HCT116 (cell line): ENCODE measurements around the gene SLC30A9. TPM values are rescaled to one million over a fixed set of nuclear protein-coding genes. Genes with fewer than 3 reads are reported as not detected.

ENCODE experiments used
- ATAC-seq: fragments of 200-7000 bp; cut with Tn5 transposase; 2 replicates; pipeline ENCODE4 v1.9.1; 2020; ENCODE audit warnings: mild to moderate bottlenecking, moderate library complexity
- BruUV-seq: library from RNA; stranded (reverse); fragments of 400-500 nt; replicated peaks from 2 replicates; lab custom pipeline; 2021; lab: Mats Ljungman, UMichigan
- CTCF ChIA-PET: fragments of 300-600 bp; sonication (Branson Sonifier 250); formaldehyde crosslinking; loops from one replicate; lab custom pipeline; 2021; ENCODE audit warnings: antibody characterized with exemption; lab: Charles Lee
- POLR2A ChIA-PET: fragments of 300-600, 350-600 bp; sonication (Branson Sonifier 250); formaldehyde crosslinking; loops from one replicate; lab custom pipeline; 2021; ENCODE audit warnings: antibody characterized with exemption; lab: Charles Lee
- RAD21 ChIA-PET, 2 experiments: fragments of 300-600 bp; sonication (Branson Sonifier 250); formaldehyde crosslinking; loops; one replicate each; lab custom pipeline; 2023; ENCODE audit warnings: low total read pairs in 2 of 2; ENCODE audit not compliant: uncharacterized antibody in 2 of 2, unreplicated experiment in 2 of 2, low non-redundant PET in 1 of 2; lab: Charles Lee
- DNase-seq: peaks from one replicate; pipeline ENCODE4 v3.0.0-alpha.2; 2010; ENCODE audit warnings: low read depth, low spot score
- H2AFZ ChIP-seq: fragments of 200-600 bp; shearing (Covaris generic), sonication (generic); 2 replicates; pipeline ENCODE4 v1.6.1; 2017; ENCODE audit warnings: low read depth, mixed run types, mixed read lengths, antibody characterized with exemption, low read length; ENCODE audit not compliant: poor library complexity, severe bottlenecking
- H3K27ac ChIP-seq: 2 replicates; pipeline ENCODE4 v1.5.1; 2012; ENCODE audit warnings: low read depth, low read length
- H3K27me3 ChIP-seq: fragments of 200-600 bp; sonication (generic); 2 replicates; pipeline ENCODE4 v1.6.1; 2016; ENCODE audit warnings: mixed run types, low read length, mixed read lengths; ENCODE audit not compliant: insufficient read depth
- H3K36me3 ChIP-seq, 2 experiments: fragments of 200-500 bp in 1 of 2; fragments of 200-600 bp in 1 of 2; sonication (Bioruptor generic) in 1 of 2; sonication (generic) in 1 of 2; 2 replicates each; pipeline versions ENCODE4 v1.5.1 to v1.6.1; 2014 to 2016; ENCODE audit warnings: low read length in 2 of 2, inconsistent platforms in 1 of 2, mixed read lengths in 1 of 2, mixed run types in 1 of 2; ENCODE audit not compliant: insufficient read depth in 2 of 2, control insufficient read depth in 1 of 2
- H3K4me1 ChIP-seq, 2 experiments: fragments of 200-600 bp in 1 of 2; sonication (generic) in 1 of 2; 2 replicates each; pipeline versions ENCODE4 v1.5.1 to v1.6.1; 2012 to 2017; ENCODE audit warnings: low read length in 2 of 2, inconsistent platforms in 1 of 2, mild to moderate bottlenecking in 1 of 2, mixed read lengths in 1 of 2, mixed run types in 1 of 2, moderate library complexity in 1 of 2; ENCODE audit not compliant: insufficient read depth in 2 of 2, control insufficient read depth in 1 of 2
- H3K4me2 ChIP-seq: fragments of 200-600 bp; sonication (generic); 2 replicates; pipeline ENCODE4 v1.6.1; 2017; ENCODE audit warnings: mixed run types, low read length, mixed read lengths
- H3K4me3 ChIP-seq, 2 experiments: fragments of 200-600 bp in 1 of 2; sonication (generic) in 1 of 2; replicated peaks in 1 of 2; 2 replicates each; pipeline ENCODE4 v1.5.1; 2011 to 2016; ENCODE audit warnings: low read length in 2 of 2, control low read depth in 1 of 2, low read depth in 1 of 2, mild to moderate bottlenecking in 1 of 2, mixed read lengths in 1 of 2, mixed run types in 1 of 2
- H3K79me2 ChIP-seq: fragments of 200-600 bp; sonication (generic); 2 replicates; pipeline ENCODE4 v1.6.1; 2017; ENCODE audit warnings: mild to moderate bottlenecking, mixed run types, low read length, moderate library complexity, mixed read lengths; ENCODE audit not compliant: insufficient read depth
- H3K9ac ChIP-seq: fragments of 200-600 bp; sonication (generic); 2 replicates; pipeline ENCODE4 v1.6.1; 2016; ENCODE audit warnings: low read length, mixed read lengths
- H3K9me2 ChIP-seq: fragments of 200-600 bp; sonication (generic), shearing (Covaris generic); 2 replicates; pipeline ENCODE4 v1.6.1; 2017; ENCODE audit warnings: mixed run types, mild to moderate bottlenecking, moderate library complexity; ENCODE audit not compliant: insufficient read depth
- H3K9me3 ChIP-seq, 2 experiments: fragments of 200-500 bp in 1 of 2; fragments of 200-600 bp in 1 of 2; sonication (Bioruptor generic) in 1 of 2; sonication (generic) in 1 of 2; 2 replicates each; pipeline ENCODE4 v1.6.1; 2014 to 2017; ENCODE audit warnings: low read length in 2 of 2, mixed read lengths in 2 of 2, inconsistent platforms in 1 of 2, low read depth in 1 of 2, mild to moderate bottlenecking in 1 of 2, mixed run types in 1 of 2, moderate library complexity in 1 of 2; ENCODE audit not compliant: control insufficient read depth in 1 of 2, insufficient read depth in 1 of 2
- H4K20me1 ChIP-seq: fragments of 200-600 bp; sonication (generic), shearing (Covaris generic); 2 replicates; pipeline ENCODE4 v1.6.1; 2017; ENCODE audit warnings: mixed run types, mild to moderate bottlenecking, moderate library complexity; ENCODE audit not compliant: insufficient read depth
- CEBPB ChIP-seq: IDR thresholded peaks from 2 replicates; pipeline ENCODE4 v1.6.1; 2012; ENCODE audit warnings: low read depth
- EZH2phosphoT487 ChIP-seq: fragments of 200-600 bp; IDR thresholded peaks from 2 replicates; pipeline ENCODE4 v1.6.1; 2018; ENCODE audit warnings: antibody characterized with exemption, borderline replicate concordance
- FOSL1 ChIP-seq: IDR thresholded peaks from 2 replicates; pipeline ENCODE4 v1.6.1; 2012; ENCODE audit warnings: low read depth
- POLR2A ChIP-seq: IDR thresholded peaks from 2 replicates; pipeline ENCODE4 v1.7.0; 2011; ENCODE audit warnings: borderline replicate concordance; ENCODE audit not compliant: insufficient read depth, insufficient read length; ENCODE audit errors: extremely low read depth
- POLR2AphosphoS5 ChIP-seq: IDR thresholded peaks from 2 replicates; pipeline ENCODE4 v1.6.1; 2011; ENCODE audit warnings: mild to moderate bottlenecking, low read depth, low read length, moderate library complexity
- RAD21 ChIP-seq: IDR thresholded peaks from 2 replicates; pipeline ENCODE4 v1.6.1; 2012; ENCODE audit warnings: low read depth, mild to moderate bottlenecking
- SRF ChIP-seq: IDR thresholded peaks from 2 replicates; pipeline ENCODE4 v1.6.1; 2012; ENCODE audit warnings: low read depth
- TCF7L2 ChIP-seq: IDR thresholded peaks from 2 replicates; pipeline ENCODE4 v1.7.0; 2011; ENCODE audit warnings: borderline replicate concordance, inconsistent platforms; ENCODE audit not compliant: insufficient read depth, insufficient read length; ENCODE audit errors: extremely low read depth
- YY1 ChIP-seq: IDR thresholded peaks from 2 replicates; pipeline ENCODE4 v1.6.1; 2011; ENCODE audit warnings: low read length, low read depth, moderate library complexity, mild to moderate bottlenecking; ENCODE audit not compliant: insufficient replicate concordance; ENCODE audit errors: extremely low read depth
- ZFX ChIP-seq: fragments of 450-650 bp; IDR thresholded peaks from 2 replicates; pipeline ENCODE4 v1.6.1; 2017
- ZNF274 ChIP-seq: fragments of 200-500 bp; sonication (Bioruptor generic); IDR thresholded peaks from 2 replicates; pipeline ENCODE4 v1.6.1; 2014; ENCODE audit warnings: mild to moderate bottlenecking, low read depth, low read length, inconsistent platforms
- intact Hi-C: fragments of 100-400 bp; cut with micrococcal nuclease; formaldehyde crosslinking; loops from 2 replicates; pipeline ENCODE4 v1.10.0; 2022
- total RNA-seq: library from RNA; stranded (reverse); gene quantifications from one replicate; pipeline ENCODE4 v1.2.1, GENCODE V29; 2021; ENCODE audit not compliant: unreplicated experiment
- TF ChIP-seq, protein P1 (sequence below): IDR thresholded peaks from 2 replicates; pipeline ENCODE4 v1.6.1; 2012
- TF ChIP-seq, protein P2 (sequence below), 3 experiments: fragments of 200-600 bp in 1 of 3; sonication (generic) in 1 of 3; IDR thresholded peaks in 2 of 3; conservative IDR thresholded peaks in 1 of 3; 2 replicates each; pipeline ENCODE4 v1.5.1; 2012 to 2017; ENCODE audit warnings: low read depth in 2 of 3, low read length in 2 of 3, antibody characterized with exemption in 1 of 3, borderline replicate concordance in 1 of 3, control low read depth in 1 of 3, mild to moderate bottlenecking in 1 of 3, mixed read lengths in 1 of 3, mixed run types in 1 of 3, moderate library complexity in 1 of 3; ENCODE audit not compliant: insufficient read depth in 1 of 3
- TF ChIP-seq, protein P3 (sequence below): IDR thresholded peaks from 2 replicates; pipeline ENCODE4 v1.6.1; 2012; ENCODE audit warnings: low read depth
- TF ChIP-seq, protein P4 (sequence below): IDR thresholded peaks from 2 replicates; pipeline ENCODE4 v1.6.1; 2011; ENCODE audit warnings: mild to moderate bottlenecking, low read length, moderate library complexity; ENCODE audit not compliant: insufficient replicate concordance; ENCODE audit errors: extremely low read depth

SLC30A9 gene
- total RNA-seq, 1 experiment from 2014 or later, result 67.4 TPM

DNA sequence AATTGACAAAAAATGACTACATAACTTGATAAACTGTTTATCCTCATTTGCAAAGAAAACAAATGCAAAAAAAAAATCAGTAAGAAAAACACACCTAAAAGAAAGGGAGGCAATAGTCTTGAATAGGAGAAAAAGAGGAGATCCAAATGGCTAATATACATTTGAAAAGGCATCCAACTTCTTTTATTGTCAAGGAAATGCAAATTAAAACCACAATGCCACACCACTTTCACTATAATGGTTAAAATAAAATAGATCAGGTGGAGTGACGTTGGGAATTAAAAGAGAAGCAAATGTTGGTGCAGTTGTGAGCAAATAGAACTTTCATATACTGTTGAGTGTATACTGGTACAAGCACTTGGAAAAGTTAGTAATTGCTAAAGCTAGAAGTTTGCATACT is 5.2 kb upstream of the SLC30A9 start:
- POLR2A ChIA-PET, result no interaction called here
- no peak for ATAC-seq
- Histone ChIP-seq H3K4me3 (no peak overlapping the region), H3K36me3 (no peaks in the 10 kb centered on the region), H3K9me3 (no peaks in the 10 kb centered on the region), H4K20me1 (no peaks in the 10 kb centered on the region), H3K9ac (no peak overlapping the region), H3K79me2 (no peaks in the 10 kb centered on the region), H3K9me2 (no peaks in the 10 kb centered on the region), H3K4me1 (peaks cover 0 to 5% of the 10 kb centered on the region in 2 experiments; a peak in 1 of 4 replicates), H3K27ac (no peak overlapping the region), H2AFZ (no peak overlapping the region), H3K4me2 (no peak overlapping the region), H3K27me3 (no peaks in the 10 kb centered on the region)
- RAD21 ChIA-PET, result no interaction called here
- intact Hi-C loops, result no loop called here
- BruUV-seq, result no TSS peak
- no peak for TF ChIP-seq YY1
- TF ChIP-seq, protein P1, sequence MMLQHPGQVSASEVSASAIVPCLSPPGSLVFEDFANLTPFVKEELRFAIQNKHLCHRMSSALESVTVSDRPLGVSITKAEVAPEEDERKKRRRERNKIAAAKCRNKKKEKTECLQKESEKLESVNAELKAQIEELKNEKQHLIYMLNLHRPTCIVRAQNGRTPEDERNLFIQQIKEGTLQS, result no peak
- TF ChIP-seq FOSL1, result no peak
- TF ChIP-seq SRF, result no peak
- TF ChIP-seq, protein P2, sequence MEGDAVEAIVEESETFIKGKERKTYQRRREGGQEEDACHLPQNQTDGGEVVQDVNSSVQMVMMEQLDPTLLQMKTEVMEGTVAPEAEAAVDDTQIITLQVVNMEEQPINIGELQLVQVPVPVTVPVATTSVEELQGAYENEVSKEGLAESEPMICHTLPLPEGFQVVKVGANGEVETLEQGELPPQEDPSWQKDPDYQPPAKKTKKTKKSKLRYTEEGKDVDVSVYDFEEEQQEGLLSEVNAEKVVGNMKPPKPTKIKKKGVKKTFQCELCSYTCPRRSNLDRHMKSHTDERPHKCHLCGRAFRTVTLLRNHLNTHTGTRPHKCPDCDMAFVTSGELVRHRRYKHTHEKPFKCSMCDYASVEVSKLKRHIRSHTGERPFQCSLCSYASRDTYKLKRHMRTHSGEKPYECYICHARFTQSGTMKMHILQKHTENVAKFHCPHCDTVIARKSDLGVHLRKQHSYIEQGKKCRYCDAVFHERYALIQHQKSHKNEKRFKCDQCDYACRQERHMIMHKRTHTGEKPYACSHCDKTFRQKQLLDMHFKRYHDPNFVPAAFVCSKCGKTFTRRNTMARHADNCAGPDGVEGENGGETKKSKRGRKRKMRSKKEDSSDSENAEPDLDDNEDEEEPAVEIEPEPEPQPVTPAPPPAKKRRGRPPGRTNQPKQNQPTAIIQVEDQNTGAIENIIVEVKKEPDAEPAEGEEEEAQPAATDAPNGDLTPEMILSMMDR (IDR thresholded peaks at IDR 0.05 in 2 of 3, conservative IDR thresholded peaks at IDR 0.05 in 1 of 3; ENCODE audit: borderline replicate concordance in 1 of 3, insufficient read depth in 1 of 3, low read depth in 2 of 3, low read length in 2 of 3), result no peak
- TF ChIP-seq, protein P3, sequence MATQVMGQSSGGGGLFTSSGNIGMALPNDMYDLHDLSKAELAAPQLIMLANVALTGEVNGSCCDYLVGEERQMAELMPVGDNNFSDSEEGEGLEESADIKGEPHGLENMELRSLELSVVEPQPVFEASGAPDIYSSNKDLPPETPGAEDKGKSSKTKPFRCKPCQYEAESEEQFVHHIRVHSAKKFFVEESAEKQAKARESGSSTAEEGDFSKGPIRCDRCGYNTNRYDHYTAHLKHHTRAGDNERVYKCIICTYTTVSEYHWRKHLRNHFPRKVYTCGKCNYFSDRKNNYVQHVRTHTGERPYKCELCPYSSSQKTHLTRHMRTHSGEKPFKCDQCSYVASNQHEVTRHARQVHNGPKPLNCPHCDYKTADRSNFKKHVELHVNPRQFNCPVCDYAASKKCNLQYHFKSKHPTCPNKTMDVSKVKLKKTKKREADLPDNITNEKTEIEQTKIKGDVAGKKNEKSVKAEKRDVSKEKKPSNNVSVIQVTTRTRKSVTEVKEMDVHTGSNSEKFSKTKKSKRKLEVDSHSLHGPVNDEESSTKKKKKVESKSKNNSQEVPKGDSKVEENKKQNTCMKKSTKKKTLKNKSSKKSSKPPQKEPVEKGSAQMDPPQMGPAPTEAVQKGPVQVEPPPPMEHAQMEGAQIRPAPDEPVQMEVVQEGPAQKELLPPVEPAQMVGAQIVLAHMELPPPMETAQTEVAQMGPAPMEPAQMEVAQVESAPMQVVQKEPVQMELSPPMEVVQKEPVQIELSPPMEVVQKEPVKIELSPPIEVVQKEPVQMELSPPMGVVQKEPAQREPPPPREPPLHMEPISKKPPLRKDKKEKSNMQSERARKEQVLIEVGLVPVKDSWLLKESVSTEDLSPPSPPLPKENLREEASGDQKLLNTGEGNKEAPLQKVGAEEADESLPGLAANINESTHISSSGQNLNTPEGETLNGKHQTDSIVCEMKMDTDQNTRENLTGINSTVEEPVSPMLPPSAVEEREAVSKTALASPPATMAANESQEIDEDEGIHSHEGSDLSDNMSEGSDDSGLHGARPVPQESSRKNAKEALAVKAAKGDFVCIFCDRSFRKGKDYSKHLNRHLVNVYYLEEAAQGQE, result no peak
- TF ChIP-seq, protein P4, sequence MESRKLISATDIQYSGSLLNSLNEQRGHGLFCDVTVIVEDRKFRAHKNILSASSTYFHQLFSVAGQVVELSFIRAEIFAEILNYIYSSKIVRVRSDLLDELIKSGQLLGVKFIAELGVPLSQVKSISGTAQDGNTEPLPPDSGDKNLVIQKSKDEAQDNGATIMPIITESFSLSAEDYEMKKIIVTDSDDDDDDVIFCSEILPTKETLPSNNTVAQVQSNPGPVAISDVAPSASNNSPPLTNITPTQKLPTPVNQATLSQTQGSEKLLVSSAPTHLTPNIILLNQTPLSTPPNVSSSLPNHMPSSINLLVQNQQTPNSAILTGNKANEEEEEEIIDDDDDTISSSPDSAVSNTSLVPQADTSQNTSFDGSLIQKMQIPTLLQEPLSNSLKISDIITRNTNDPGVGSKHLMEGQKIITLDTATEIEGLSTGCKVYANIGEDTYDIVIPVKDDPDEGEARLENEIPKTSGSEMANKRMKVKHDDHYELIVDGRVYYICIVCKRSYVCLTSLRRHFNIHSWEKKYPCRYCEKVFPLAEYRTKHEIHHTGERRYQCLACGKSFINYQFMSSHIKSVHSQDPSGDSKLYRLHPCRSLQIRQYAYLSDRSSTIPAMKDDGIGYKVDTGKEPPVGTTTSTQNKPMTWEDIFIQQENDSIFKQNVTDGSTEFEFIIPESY, result no peak
- no peak for TF ChIP-seq EZH2phosphoT487
- no peak for TF ChIP-seq POLR2AphosphoS5
- TF ChIP-seq CEBPB, result no peak
- TF ChIP-seq ZNF274, result no peak
- no peak for TF ChIP-seq TCF7L2
- TF ChIP-seq ZFX, result no peak
- no peak for TF ChIP-seq RAD21
- TF ChIP-seq POLR2A, result no peak
- CTCF ChIA-PET, result no interaction called here
- DNase-seq, result no peak
